ENCODE results near the gene RBL1.

The RBL1 gene

GRCh38 chr20:36950414-36951197 is 145.2 kb downstream of the RBL1 start:
- no peak for DNase-seq (ENCODE audit: low spot score)
